Neural cell (in vitro differentiated cells): Measurements from ENCODE around the gene STIM2. TPM values are rescaled to one million over a fixed set of nuclear protein-coding genes. Genes with fewer than 3 reads are reported as not detected.
"Not testable (repeated sequence)": the region's sequence is repeated elsewhere in the genome, so short reads cannot be mapped to it uniquely, and the experiment has no call there.

Experiments
- H2AFZ ChIP-seq: fragments of 200-600, 300-800 bp; sonication (generic), shearing (Covaris generic); 2 replicates; pipeline ENCODE4 v1.6.0; 2014; ENCODE audit warnings: low read depth, mild to moderate bottlenecking, antibody characterized with exemption, low read length, moderate library complexity
- H3F3A ChIP-seq: fragments of 200-600 bp; shearing (Covaris generic); 2 replicates; pipeline ENCODE4 v1.6.1; 2016; ENCODE audit warnings: mild to moderate bottlenecking, moderate library complexity, mixed read lengths, antibody characterized with exemption, low read length; ENCODE audit not compliant: insufficient read depth, poor library complexity, severe bottlenecking
- H3K27ac ChIP-seq: fragments of 200-600, 300-800 bp; sonication (generic), shearing (Covaris generic); 2 replicates; pipeline ENCODE4 v1.5.1; 2014; ENCODE audit warnings: mild to moderate bottlenecking, low read length, moderate library complexity
- H3K27me3 ChIP-seq: fragments of 300-800, 200-600 bp; sonication (generic), shearing (Covaris generic); 2 replicates; pipeline ENCODE4 v1.6.0; 2014; ENCODE audit warnings: mild to moderate bottlenecking, low read depth, low read length, moderate library complexity; ENCODE audit not compliant: insufficient read depth
- H3K36me3 ChIP-seq: fragments of 300-800, 200-600 bp; sonication (generic), shearing (Covaris generic); 2 replicates; pipeline ENCODE4 v1.5.1; 2014; ENCODE audit warnings: mild to moderate bottlenecking, antibody characterized with exemption, low read length, moderate library complexity; ENCODE audit not compliant: insufficient read depth
- H3K4me2 ChIP-seq: fragments of 300-800, 200-600 bp; sonication (generic), shearing (Covaris generic); 2 replicates; pipeline ENCODE4 v1.6.0; 2014; ENCODE audit warnings: mild to moderate bottlenecking, low read length
- H3K4me3 ChIP-seq: fragments of 300-800, 200-600 bp; sonication (generic), shearing (Covaris generic); 2 replicates; pipeline ENCODE4 v1.5.1; 2014; ENCODE audit warnings: mild to moderate bottlenecking, low read length, moderate library complexity
- H3K79me2 ChIP-seq: fragments of 200-600 bp; shearing (Covaris generic); replicated peaks from 2 replicates; pipeline ENCODE4 v1.6.0; 2014; ENCODE audit warnings: mild to moderate bottlenecking, low read length, moderate library complexity; ENCODE audit not compliant: insufficient read depth
- H3K9ac ChIP-seq: fragments of 300-800, 200-600 bp; sonication (generic), shearing (Covaris generic); 2 replicates; pipeline ENCODE4 v1.6.1; 2016; ENCODE audit warnings: mild to moderate bottlenecking, low read length, mixed read lengths
- H3K9me2 ChIP-seq: fragments of 200-600 bp; shearing (Covaris generic); 2 replicates; pipeline ENCODE4 v1.6.1; 2016; ENCODE audit warnings: mild to moderate bottlenecking, low read length, mixed read lengths; ENCODE audit not compliant: insufficient read depth
- H3K9me3 ChIP-seq: fragments of 200-600, 300-800 bp; sonication (generic), shearing (Covaris generic); 2 replicates; pipeline ENCODE4 v1.6.1; 2016; ENCODE audit warnings: mild to moderate bottlenecking, mixed run types, low read length, moderate library complexity, mixed read lengths
- H4K20me1 ChIP-seq: fragments of 200-600 bp; shearing (Covaris generic); 2 replicates; pipeline ENCODE4 v1.6.1; 2016; ENCODE audit warnings: mild to moderate bottlenecking, mixed run types; ENCODE audit not compliant: insufficient read depth
- CTCF ChIP-seq: fragments of 450-650 bp; IDR thresholded peaks from 2 replicates; pipeline ENCODE4 v1.5.1; 2014; ENCODE audit warnings: antibody characterized with exemption, mild to moderate bottlenecking, moderate library complexity; ENCODE audit not compliant: poor library complexity, severe bottlenecking
- EP300 ChIP-seq: fragments of 450-650 bp; conservative IDR thresholded peaks from 2 replicates; pipeline ENCODE4 v1.6.1; 2014; ENCODE audit warnings: antibody characterized with exemption, mild to moderate bottlenecking, moderate library complexity; ENCODE audit not compliant: poor library complexity, severe bottlenecking
- MXI1 ChIP-seq: fragments of 450-650 bp; conservative IDR thresholded peaks from 2 replicates; pipeline ENCODE4 v1.6.1; 2014; ENCODE audit warnings: antibody characterized with exemption, mild to moderate bottlenecking; ENCODE audit not compliant: poor library complexity, severe bottlenecking
- RAD21 ChIP-seq: fragments of 450-650 bp; conservative IDR thresholded peaks from 2 replicates; pipeline ENCODE4 v1.6.1; 2014; ENCODE audit warnings: antibody characterized with exemption, mild to moderate bottlenecking, moderate library complexity
- REST ChIP-seq: IDR thresholded peaks from 2 replicates; pipeline ENCODE4 v1.6.1; 2012; ENCODE audit warnings: borderline replicate concordance
- SMC3 ChIP-seq: fragments of 450-650 bp; conservative IDR thresholded peaks from 2 replicates; pipeline ENCODE4 v1.6.1; 2014; ENCODE audit warnings: antibody characterized with exemption, mild to moderate bottlenecking, moderate library complexity; ENCODE audit not compliant: poor library complexity
- TAF1 ChIP-seq: IDR thresholded peaks from 2 replicates; pipeline ENCODE4 v1.6.1; 2012; ENCODE audit warnings: low read depth
- polyA plus RNA-seq: library from polyadenylated mRNA; depleted of rRNA; stranded (reverse); fragments of >200 nt; gene quantifications from 2 replicates; pipeline ENCODE4 v1.2.3, GENCODE V29; 2014

Gene STIM2
- polyA plus RNA-seq, 1 donor from 2014 or later = 25.3 TPM

GRCh38 chr4:26892480-26893150 is 32.0 kb downstream of the STIM2 start:
- Histone ChIP-seq H2AFZ (no peak overlapping the region), H3K9ac (no peak overlapping the region), H3K36me3 (no peaks in the 10 kb centered on the region), H3F3A (no peaks in the 10 kb centered on the region), H3K4me3 (no peak overlapping the region), H3K27me3 (no peaks in the 10 kb centered on the region), H3K79me2 (no peaks in the 10 kb centered on the region), H3K9me3 (peaks cover 4% of the 10 kb centered on the region), H3K9me2 (no peaks in the 10 kb centered on the region), H4K20me1 (no peaks in the 10 kb centered on the region), H3K27ac (no peak overlapping the region), H3K4me2 (no peak overlapping the region)
- TF ChIP-seq RAD21 = no peak
- TF ChIP-seq MXI1 = no peak

- no peaks in the 10 kb centered on the region for H3K79me2 ChIP-seq
- H3K27me3 ChIP-seq = no peaks in the 10 kb centered on the region
- no peak overlapping the region for H3K4me2 ChIP-seq
- peaks cover 4% of the 10 kb centered on the region for H3K9me3 ChIP-seq
- no peaks in the 10 kb centered on the region for H4K20me1 ChIP-seq
- H3K27ac ChIP-seq = no peak overlapping the region
- no peaks in the 10 kb centered on the region for H3K9me2 ChIP-seq
- H3K36me3 ChIP-seq = no peaks in the 10 kb centered on the region
- no peak overlapping the region for H3K9ac ChIP-seq
- no peak overlapping the region for H2AFZ ChIP-seq
- H3K4me3 ChIP-seq = no peak overlapping the region
- H3F3A ChIP-seq = no peaks in the 10 kb centered on the region
- TF ChIP-seq CTCF = no peak
- no peak for TF ChIP-seq RAD21
- no peak for TF ChIP-seq REST
- no peak for TF ChIP-seq TAF1
- TF ChIP-seq SMC3 = no peak
- no peak for TF ChIP-seq EP300
- TF ChIP-seq MXI1 = no peak
Observed at GRCh38 chr4:26893491-26893890, 32.9 kb downstream of the STIM2 start.

GRCh38 chr4:26894881-26895280 is 34.2 kb downstream of the STIM2 start:
- not testable (repeated sequence) for H2AFZ ChIP-seq, H3K36me3 ChIP-seq, H3F3A ChIP-seq, H3K4me2 ChIP-seq, H3K9me3 ChIP-seq, H3K9me2 ChIP-seq, H3K27ac ChIP-seq, H3K9ac ChIP-seq, H3K27me3 ChIP-seq, H3K4me3 ChIP-seq, H3K79me2 ChIP-seq, H4K20me1 ChIP-seq
